GM19238 (cell line): ENCODE data around the gene ADGRD1.
"Not testable (repeated sequence)": the region's sequence is repeated elsewhere in the genome, so short reads cannot be mapped to it uniquely, and the experiment has no call there.

Source experiments
- DNase-seq: peaks from one replicate; pipeline ENCODE4 v3.0.0; 2011; ENCODE audit warnings: low spot score; ENCODE audit not compliant: insufficient read length

The ADGRD1 gene

GRCh38 chr12:130984183-130985058 lies 30.7 kb downstream of the ADGRD1 start:
- DNase-seq: no peak

DNA sequence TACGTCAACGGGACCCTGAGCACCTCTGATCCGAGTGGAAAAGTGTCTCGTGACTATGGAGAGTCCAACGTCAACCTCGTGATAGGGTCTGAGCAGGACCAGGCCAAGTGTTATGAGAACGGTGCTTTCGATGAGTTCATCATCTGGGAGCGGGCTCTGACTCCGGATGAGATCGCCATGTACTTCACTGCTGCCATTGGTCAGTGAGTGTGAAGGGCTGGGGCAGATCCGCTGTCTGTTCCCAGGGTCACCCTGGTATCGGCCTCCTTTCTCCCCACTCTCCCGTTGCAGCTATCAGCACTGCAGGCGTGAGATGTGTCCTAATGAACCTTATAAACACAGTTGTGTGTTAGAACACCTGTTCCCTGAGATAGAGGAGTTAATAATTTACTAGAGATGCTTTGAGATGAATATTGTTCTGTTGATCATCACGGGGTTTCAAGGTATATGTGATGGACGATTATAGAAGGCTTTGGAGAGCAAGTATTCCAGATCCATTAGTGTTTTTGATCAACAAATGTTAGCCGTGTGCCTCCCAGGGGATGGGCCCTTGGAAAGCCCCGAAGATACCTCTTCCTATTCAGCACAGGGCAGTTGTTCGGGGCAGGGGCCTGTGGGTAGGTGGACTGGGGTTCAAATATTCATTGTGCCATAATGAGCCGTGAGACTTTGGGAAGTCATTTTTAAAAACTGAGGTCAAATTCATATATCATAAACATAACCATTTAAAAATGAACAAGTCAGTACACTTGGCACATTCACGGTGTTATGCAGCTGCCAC lies 33.6 kb downstream of the ADGRD1 start:
- no peak for DNase-seq

DNA sequence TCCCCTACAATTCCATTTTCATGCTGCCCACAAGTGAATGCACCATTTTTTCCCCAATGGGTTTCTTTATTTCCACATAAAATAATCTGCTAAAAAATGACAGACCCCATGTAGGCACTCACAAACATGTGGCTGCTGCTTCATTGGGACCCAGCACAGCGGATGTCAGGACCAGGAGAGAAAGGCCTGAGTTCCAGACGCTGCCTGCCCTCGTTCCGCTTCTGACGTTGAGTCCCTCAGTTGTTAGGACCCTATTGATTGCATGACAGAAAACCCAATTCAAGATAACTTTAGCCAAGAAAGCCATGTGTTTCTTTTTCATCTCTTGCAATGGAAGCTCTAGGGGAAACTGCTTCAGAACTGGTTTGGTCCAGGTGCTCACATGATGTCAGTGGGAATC lies 34.6 kb downstream of the ADGRD1 start:
- DNase-seq: no peak

GRCh38 chr12:130988751-130989150 lies 35.0 kb downstream of the ADGRD1 start:
- DNase-seq: no peak

- no peak for DNase-seq
Observed at GRCh38 chr12:130989391-130989790, 35.7 kb downstream of the ADGRD1 start.

DNA sequence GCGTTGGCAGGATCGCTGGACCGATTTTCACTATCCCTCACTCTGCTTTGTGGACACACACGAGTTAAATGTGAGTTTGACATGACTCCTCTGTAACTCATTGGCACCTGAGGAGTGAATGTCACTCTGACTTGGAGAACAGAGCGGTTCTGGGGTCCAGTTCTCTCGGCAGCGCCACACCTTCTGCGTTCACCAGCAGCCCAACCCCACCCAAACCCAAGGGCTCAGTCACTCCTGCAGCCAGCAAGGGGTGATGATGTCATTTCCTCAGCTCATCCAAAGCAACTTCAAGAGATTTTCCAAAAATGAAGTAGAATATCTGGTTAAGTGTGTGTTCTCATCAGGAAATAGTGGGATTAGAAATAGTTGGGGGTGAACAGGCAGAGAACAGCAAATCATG lies 36.3 kb downstream of the ADGRD1 start:
- DNase-seq: no peak

DNA sequence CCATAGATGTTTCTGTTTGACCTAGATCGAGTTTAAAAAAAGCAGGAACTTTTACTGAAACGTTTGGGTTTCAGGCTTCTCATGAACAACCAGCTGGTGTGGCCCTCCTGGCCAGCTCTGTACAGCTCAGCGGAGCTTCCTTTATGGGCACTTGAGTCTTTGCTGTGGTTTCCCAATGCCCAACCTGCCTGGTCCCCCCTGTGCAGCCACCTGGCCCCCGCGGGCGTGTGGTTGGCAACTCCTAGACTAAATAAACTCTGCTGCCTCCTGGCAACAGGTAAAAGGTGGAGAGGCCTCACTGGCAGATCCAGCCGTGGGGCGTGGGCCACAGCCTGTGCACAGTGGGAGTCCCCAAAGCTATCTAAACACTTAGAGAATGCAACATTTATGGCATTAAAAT lies 38.7 kb downstream of the ADGRD1 start:
- no peak for DNase-seq

- DNase-seq: no peak
Observed at GRCh38 chr12:130992979-130993538, 39.4 kb downstream of the ADGRD1 start.

- DNase-seq: no peak
Observed at GRCh38 chr12:130993759-130994670, 40.3 kb downstream of the ADGRD1 start.

DNA sequence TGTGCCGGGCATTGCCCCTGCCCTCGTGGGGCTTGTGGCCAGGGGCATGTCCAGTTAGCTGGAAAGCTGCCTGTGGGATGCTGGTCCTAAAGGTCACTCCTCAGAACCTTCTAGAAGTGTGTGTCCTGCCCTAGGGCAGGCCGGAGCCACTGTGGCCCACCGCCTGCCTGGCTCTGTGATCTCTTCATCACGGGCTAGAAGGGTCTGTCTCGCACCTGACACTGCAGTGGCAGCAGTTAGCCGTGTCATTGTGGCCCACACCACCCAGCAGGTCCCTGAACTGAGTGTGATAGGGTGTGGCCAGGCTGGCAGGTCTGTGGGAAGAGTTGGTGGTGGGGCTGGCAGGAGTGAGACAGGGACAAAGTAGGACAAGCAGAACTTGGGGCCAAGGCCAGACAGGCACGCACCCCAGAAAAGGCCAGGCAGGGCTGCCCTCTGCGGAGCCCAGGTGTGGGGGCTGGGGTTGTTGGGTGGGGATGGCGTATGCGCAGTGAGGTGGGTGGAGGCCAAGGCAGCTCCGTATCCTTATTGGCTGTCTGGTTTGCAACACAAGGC lies 41.2 kb downstream of the ADGRD1 start:
- no peak for DNase-seq

DNA sequence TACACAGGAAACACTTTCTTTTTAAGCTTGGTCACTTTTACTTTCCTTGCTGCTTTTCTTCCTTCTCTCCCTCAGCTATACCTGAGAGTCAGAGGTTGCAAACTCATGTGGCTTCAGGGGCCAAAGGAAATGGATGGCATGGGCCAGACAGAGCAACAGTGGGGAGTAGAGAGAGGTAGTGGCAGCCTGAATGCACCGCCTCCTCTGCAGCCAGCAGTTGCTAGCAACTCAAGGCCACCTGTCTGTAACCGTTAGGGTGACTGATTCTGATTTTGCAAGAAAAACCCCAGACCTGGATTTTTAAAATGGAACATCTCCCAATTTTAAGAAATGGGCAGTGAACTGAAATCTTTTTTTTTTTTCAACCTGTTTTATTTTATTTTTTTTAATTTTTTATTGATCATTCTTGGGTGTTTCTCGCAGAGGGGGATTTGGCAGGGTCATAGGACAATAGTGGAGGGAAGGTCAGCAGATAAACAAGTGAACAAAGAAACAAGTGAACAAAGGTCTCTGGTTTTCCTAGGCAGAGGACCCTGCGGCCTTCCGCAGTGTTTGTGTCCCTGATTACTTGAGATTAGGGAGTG lies 41.8 kb downstream of the ADGRD1 start:
- DNase-seq: not testable (repeated sequence)

DNA sequence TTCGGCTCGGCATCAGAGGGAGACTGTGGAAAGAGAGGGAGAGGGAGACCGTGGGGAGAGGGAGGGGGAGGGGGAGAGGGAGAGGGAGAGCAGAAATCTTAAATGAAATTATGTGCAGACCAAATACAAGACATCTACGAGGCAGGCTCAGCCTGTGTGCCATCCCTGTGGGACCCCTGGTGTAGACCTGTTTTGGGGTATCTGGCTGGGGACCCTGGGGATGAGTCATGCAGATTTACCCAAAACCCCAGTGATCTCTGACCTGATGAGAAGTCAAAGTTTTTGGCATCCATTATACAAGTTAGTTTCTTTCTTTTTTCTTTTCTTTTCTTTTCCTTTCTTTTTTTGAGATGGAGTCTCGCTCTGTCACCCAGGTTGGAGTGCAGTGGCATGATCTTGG lies 44.4 kb downstream of the ADGRD1 start:
- DNase-seq: no peak

DNA sequence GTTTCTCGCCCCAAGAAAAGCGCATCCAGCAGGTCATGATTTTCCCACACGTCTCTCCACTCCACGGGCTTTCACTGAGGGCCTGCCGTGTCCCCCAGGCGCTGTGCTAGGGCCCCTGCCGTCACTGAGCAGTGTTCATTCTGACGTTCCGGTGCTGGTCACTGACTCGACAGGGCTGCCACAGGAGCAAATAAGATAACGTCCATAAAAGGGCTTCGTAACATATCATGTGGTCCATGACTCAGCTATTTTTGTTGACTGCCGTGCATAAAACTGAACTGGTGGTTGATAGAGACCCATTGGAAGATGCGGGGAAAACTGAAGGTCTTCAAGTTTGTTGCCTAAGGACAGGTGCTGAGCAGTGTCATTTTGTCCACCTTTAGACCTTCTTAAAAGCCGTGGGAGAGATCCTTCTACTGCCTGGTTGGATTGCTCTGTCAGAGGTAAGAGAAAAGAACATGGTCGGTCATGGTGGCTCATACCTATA lies 46.3 kb downstream of the ADGRD1 start:
- DNase-seq: no peak

DNA sequence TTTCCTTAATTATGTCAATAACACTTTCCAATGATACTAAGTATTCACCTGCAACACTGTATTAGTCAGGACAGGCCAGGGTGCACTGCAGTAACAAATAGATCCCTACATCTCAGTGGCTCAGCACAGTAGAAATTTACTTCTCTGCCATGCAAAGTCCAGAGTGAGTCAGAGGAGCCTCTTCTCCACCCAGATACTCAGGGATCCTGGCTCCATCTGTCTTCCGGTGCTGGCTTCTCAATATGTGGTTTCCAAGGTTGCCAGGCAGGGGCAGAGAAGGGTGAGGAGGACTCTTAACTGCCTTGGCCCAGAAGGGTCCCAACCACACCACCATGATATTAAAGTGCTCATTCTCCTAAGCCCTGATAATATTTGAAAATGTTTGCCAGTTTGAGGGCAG lies 47.8 kb downstream of the ADGRD1 start:
- no peak for DNase-seq

GRCh38 chr12:131002216-131002631 lies 48.5 kb downstream of the ADGRD1 start:
- DNase-seq: no peak

GRCh38 chr12:131003036-131003715 lies 49.5 kb downstream of the ADGRD1 start:
- DNase-seq: no peak

DNA sequence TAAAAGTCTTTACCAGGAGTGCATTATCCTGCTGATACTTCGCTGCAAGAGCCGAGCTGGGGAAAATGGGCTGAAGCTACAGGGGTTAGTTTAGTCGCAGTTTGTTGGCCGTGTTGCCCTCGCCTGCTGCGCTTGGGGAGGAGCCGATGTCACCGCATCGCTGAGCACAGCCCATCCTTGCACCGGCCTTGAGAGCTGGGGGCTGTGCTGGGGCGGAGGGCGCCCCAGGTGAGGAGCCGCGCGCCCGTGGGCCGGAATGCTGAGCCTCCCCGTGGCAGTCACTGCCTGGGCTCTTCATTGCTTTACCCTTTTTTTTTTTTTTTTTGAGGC lies 50.0 kb downstream of the ADGRD1 start:
- DNase-seq: no peak

GRCh38 chr12:131004166-131004565 lies 50.5 kb downstream of the ADGRD1 start:
- DNase-seq: no peak

DNA sequence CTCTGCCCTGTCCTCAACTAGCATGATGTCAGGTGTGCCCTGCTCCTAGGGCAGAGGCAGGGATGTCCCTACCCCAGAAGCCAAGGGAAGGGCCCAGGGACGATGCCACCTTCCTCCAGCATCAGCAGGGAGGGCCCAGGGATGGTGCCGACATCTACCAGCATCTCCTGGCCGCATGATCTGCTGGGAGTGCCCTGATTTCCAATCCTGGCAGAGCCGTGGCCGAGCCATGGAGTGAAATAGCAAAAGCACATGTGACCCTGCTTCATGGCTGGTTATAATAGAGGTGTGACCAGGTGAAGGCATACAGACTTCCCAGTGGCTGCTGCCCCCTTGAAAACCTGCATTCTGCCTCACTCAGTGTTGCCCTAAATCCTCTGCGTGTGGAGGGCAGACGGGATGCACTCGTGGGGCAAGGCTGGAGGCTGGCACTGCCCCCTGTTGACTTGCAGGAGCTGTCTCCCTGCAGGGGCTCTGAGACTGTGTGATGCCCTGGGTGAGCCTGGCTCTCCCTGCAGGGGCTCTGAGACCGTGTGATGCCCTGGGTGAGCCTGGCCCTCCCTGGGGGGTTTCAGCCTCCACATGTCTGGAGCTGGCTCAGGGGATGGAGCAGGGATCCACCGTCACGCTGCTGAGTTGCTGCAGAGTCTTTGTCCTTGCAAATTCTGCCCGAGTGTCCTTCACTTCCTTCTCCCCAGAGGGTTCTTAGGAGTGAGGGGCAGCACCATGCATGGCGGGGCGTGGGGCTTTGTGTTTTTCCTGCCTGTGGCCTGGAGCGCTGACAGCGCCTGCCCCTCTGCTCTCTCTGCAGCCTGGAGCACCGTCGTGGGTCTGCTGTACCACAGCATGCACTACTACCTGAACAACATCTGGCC lies 51.7 kb downstream of the ADGRD1 start:
- no peak for DNase-seq
